Measurements from ENCODE around the gene TMEM209. TPM values are rescaled to one million over a fixed set of nuclear protein-coding genes. Genes with fewer than 3 reads are reported as not detected.
"Not testable (repeated sequence)": the region's sequence is repeated elsewhere in the genome, so short reads cannot be mapped to it uniquely, and the experiment has no call there.

TMEM209 gene
- total RNA-seq, 1 experiment from 2014 or later = 86.0 TPM

DNA sequence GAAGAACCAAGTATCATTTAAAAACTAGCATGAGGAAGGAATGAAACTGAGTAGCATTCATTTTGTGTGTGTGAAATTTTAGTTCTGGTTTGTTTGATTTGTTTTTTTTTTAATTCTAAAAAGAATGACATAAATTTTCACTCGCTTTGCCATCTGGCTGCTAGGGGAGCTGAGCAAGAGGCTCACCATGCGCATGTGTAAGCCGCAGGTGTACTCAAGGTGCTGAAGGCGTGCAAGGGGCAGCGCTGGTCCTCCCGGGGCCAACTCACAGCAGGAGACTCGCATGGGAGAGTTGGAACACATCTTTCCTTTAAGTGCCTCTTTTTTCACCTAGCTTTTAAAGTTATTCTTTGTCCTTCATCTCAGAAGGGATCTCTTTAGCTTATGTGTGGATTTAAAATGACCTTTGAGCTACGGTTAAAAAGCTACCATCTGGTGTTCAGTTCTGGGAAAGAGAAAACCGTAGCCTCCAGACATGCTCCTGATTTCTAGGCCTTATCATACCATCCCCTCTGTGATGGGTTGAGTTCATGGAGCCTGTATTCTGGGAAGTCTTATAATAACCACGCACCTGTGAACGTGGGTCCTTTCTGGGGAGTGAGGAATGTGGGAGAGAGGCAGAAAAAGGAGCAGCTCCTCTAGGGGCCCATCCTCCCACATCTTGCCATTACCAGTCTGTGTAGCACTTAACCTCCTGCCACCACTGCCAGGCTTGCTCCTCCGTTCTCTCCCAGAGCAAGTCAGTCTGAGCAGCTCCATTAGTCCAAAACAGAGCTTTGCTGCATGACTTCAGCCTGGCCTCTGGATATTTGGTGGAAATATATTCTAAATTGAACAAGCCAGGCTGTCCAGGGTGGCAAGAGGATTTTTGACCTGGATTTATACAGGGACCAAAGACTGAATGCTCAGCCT lies 73.0 kb downstream of the TMEM209 start:
- no peak for DNase-seq (ENCODE audit: extremely low read depth, low read depth)

DNA sequence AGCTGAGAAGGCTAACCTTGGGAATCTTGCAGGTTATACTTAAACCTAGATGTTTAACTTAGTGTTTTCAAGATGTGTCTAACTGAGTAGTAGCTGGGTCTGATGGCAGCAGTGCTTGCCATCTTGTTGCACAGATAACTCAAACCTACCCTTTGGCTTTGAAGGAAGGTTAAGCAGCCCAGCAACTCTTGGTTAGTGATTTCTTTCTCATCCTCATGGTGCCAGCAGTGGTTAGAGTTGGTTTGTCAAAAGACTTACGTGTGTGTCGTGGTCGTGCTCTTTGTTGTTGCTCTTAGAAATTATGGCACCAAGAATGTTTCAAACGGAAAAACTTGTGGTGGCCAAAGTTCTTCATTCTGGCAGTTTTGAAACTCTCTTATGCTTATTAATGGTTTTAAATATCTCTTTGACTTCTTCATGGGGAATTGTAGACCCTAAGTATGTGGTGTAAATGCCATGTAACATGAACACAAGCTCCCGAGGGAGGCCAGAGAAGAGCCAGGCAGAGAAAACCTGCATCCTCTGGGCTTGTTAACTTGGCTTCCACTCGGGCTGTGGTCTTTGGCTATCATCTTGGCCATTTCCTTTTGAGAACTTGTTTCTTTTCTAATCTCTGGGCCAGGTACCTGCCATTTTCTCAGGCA lies 73.9 kb downstream of the TMEM209 start:
- no peak for DNase-seq (ENCODE audit: extremely low read depth, low read depth)

DNA sequence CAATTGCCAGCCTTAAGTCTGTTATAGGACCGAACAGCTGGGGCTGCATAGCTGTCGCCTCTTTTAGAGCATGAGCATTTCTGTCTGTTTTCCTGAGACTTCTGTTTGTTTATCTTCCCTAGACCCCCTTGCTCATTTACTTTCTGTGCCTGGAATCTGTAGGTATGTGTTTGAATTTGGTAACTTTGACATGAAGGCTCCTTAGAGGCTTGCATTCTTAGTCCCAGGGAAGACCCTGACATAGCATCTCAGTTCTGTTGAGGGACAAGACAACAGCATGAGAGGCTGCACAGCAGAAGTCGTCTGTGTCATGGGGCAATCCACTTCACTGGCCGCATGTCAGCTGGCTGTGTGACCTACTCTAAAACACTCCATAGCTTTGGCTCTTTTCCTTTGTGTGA lies 76.2 kb downstream of the TMEM209 start:
- no peak for DNase-seq (ENCODE audit: extremely low read depth, low read depth)

DNA sequence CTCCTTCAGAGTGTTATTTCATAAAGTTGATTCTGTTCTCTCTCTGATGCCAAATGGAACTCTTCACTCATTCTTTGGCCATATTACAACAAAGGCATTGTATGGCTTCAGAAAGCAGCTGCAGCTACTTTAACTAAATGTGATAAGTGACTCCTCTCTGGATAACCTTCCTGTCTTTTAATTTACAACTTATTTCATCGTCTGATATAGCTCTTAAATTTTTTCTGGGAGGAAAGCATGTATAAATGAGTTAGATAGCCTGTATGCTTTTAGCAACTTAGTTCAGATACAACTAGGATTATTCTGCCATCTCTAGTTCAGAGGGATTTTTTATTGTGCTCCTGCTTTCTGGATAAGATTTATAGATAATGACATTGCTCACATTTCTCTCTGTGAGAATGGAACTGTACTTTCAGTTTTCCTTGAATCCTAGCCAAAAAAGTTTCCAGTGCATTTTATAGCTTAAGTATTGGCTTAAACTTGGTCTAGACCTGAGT lies 77.3 kb downstream of the TMEM209 start:
- DNase-seq (ENCODE audit: extremely low read depth, low read depth) = no peak

DNA sequence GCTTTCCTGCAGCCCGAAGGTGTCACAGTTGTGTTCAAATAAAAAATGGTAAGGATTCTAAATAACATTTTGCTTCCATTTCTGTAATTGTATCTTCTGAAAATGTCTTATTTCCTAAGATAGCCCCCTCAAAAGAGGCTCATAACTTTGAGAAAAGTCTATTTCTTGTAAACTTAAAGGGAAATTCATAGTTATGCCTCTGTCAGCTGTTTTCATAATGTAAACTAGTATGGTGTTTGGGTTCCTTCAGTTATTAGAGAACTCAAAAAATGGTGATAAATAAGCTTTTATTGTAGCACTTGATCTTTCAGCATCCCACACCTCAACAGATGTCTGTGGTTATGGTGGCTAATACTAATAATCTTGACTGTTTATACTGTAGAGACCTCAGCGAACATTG lies 77.8 kb downstream of the TMEM209 start:
- DNase-seq (ENCODE audit: extremely low read depth, low read depth) = no peak

DNA sequence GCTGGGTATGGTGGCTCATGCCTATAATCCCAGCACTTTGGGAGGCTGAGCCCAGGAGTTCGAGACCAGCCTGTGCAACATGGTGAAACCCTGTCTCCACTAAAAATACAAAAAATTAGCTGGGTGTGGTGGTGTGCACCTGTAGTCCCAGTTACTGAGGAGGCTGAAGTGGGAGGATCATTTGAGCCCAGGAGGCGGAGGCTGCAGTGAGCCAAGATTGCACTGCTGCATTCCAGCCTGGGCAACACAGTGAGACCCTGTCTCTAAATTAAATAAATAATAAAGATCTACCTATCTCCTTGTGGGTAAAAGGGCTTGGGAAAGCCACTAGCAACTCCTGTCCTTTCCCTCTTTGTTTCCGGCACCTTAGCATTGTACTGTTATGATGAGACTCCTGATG lies 78.4 kb downstream of the TMEM209 start:
- DNase-seq (ENCODE audit: extremely low read depth, low read depth) = not testable (repeated sequence)

DNA sequence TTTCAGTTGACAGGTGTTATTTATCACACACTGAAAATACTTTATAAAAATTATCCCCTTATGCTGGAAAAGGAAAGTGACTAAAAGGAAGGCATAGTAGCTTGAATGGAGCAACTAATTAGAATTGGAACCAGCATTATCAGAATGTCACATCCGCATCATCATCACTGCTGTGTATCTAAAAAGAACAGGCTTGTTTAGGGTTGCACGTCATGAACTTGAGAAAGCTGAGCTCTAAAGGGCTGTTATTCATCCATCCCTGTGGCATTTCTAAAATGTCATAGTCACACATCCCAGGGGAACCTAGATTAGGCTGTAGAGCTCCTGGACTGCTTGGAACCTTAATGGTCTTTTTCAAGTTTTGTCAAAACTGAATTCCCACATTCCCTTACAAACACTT lies 80.5 kb downstream of the TMEM209 start:
- no peak for DNase-seq (ENCODE audit: extremely low read depth, low read depth)

DNA sequence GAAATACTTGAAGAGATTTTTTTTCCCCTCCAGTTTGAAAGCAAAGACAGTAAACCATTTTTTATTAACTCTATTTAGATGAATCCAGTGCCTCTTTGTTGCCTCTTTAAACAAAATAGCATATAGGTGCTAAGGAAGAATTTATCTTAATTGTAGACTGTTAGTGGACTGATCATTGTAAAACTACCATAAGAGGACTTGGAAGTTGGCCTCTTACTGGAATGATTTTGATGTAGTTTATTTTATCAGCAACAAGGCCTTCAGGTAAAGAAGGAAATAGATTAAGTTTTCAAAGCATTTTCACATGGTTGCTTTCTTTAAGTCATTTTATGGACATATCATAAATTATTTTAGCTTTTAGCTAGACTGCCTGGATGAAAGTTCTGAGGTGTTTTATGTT lies 81.7 kb downstream of the TMEM209 start:
- no peak for DNase-seq (ENCODE audit: extremely low read depth, low read depth)

DNA sequence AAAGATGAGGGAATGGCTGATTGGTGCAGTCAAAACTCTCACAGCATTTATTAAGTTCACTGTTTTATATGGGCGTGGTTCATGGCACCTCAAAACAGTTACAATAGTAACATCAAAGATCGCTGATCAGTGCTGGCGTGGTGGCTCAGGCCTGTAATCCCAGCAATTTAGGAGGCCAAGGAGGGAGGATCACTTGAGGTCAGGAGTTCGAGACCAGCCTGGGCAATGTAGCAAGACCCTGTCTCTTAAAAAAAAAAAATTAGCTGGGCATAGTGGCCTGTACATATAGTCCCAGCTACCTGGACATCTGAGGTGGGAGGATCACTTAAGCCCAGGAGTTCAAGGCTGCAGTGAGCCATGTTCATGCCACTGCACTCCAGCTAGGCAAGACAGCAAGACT lies 86.4 kb downstream of the TMEM209 start:
- DNase-seq (ENCODE audit: extremely low read depth, low read depth) = no peak

DNA sequence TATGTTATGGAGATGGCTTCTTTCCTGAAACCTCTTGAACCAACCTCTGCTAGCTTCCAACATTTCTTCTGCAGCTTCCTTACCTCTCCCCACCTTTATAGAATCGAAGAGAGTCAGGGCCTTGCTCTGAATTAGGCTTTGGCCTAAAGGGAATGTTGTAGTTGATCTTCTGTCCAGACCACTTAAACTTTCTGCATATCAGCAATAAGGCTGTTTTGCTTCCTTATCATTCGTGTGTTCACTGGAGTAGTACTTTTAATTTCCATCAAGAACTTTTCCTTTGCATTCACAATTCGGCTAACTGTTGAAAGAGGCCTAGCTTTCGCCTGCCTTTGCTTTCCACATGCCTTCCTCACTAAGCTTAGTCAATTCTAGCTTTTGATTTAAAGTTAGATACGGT lies 86.9 kb downstream of the TMEM209 start:
- no peak for DNase-seq (ENCODE audit: extremely low read depth, low read depth)

DNA sequence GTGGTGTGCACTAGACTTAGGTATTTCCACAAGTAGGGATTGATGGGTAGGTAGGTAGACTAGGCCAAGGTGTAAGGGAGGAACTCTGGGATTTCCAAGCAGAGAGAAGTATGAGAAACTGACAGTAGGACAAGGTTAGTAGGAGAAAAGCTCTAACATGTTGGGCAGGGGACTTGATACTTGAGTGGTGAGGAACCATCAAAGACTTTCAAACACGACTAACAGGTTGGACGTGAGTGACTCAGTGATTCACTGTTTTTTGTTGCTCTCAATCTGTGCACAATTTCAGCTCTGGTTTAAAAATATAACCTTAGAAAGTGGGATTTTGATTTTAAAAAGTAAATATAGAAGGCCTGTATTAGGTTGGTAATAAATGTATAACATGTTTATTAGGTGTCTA lies 90.4 kb downstream of the TMEM209 start:
- DNase-seq (ENCODE audit: extremely low read depth, low read depth) = no peak

Other genes starting within 250 kb of the TMEM209 start
- 27.3 and 27.9 TPM in 2 replicates for gene ZC3HC1, start 154.0 kb downstream of the TMEM209 start, total RNA-seq (2014; rRNA removed; shearing (Covaris generic))
- 36.9 and 48.0 TPM in 2 replicates for gene KLHDC10, start 134.9 kb downstream of the TMEM209 start, total RNA-seq (2014; rRNA removed; shearing (Covaris generic))
- gene SSMEM1, start 2.5 kb upstream of the TMEM209 start, total RNA-seq (2014; rRNA removed; shearing (Covaris generic)) = 0.12 TPM in 1 of 2 replicates, not detected in the other
- 0.59 and 0.75 TPM in 2 replicates for gene CPA2, start 61.5 kb upstream of the TMEM209 start, total RNA-seq (2014; rRNA removed; shearing (Covaris generic))
- 1.6 and 1.8 TPM in 2 replicates for gene CPA4, start 87.8 kb upstream of the TMEM209 start, total RNA-seq (2014; rRNA removed; shearing (Covaris generic))
- gene CPA5, start 139.4 kb upstream of the TMEM209 start, total RNA-seq (2014; rRNA removed; shearing (Covaris generic)) = not detected in 2 replicates
- gene CPA1, start 175.1 kb upstream of the TMEM209 start, total RNA-seq (2014; rRNA removed; shearing (Covaris generic)) = not detected in 2 replicates
- 19.3 and 22.4 TPM in 2 replicates for gene CEP41, start 235.6 kb upstream of the TMEM209 start, total RNA-seq (2014; rRNA removed; shearing (Covaris generic))

All from NCI-H460 (cell line).